Cardiac muscle cell (in vitro differentiated cells and primary cell): ENCODE data around the gene PLCB2. TPM values are rescaled to one million over a fixed set of nuclear protein-coding genes. Genes with fewer than 3 reads are reported as not detected.

ENCODE experiments used
- DNase-seq, 2 donors: peaks; one replicate each; pipeline versions ENCODE4 v3.0.0 to v3.0.0-alpha.2; 2010 to 2017; ENCODE audit warnings: low read depth in 1 of 2, low spot score in 1 of 2
- H3K27ac ChIP-seq: fragments of 200-600 bp; sonication (generic); 2 replicates; pipeline ENCODE4 v1.5.1; 2016
- H3K27me3 ChIP-seq: fragments of 200-600 bp; sonication (generic); 2 replicates; pipeline ENCODE4 v1.6.0; 2016; ENCODE audit warnings: control low read depth
- H3K36me3 ChIP-seq: fragments of 200-600 bp; sonication (generic); 2 replicates; pipeline ENCODE4 v1.5.1; 2016; ENCODE audit warnings: control low read depth
- H3K4me1 ChIP-seq: fragments of 200-600 bp; sonication (generic); 2 replicates; pipeline ENCODE4 v1.8.1; 2017; ENCODE audit warnings: low read depth, mild to moderate bottlenecking, mixed run types
- H3K4me3 ChIP-seq: fragments of 200-600 bp; sonication (generic); 2 replicates; pipeline ENCODE4 v1.5.1; 2016; ENCODE audit warnings: mild to moderate bottlenecking
- H3K9me3 ChIP-seq: fragments of 200-600 bp; sonication (generic); 2 replicates; pipeline ENCODE4 v1.5.1; 2017; ENCODE audit warnings: low read depth, mild to moderate bottlenecking, control low read depth
- CTCF ChIP-seq: IDR thresholded peaks from 2 replicates; pipeline ENCODE4 v1.5.1; 2012; ENCODE audit warnings: low read depth, mild to moderate bottlenecking, low read length
- polyA plus RNA-seq: library from polyadenylated mRNA; unstranded; fragments of >200 nt; fragmentation: Nextera tagmentation; extraction: Ambion mirVana; gene quantifications from 2 replicates; pipeline ENCODE4 v1.2.1, GENCODE V29; 2016
- total RNA-seq: library from RNA; depleted of rRNA; stranded (reverse); fragments of >200 nt; gene quantifications from 2 replicates; pipeline ENCODE4 v1.2.3, GENCODE V29; 2016

Gene PLCB2
- total and polyA plus RNA-seq, 2 experiments from 2014 or later = 28.3 to 41.2 TPM

- Histone ChIP-seq H3K9me3 (no peaks in the 10 kb centered on the region), H3K27ac (no peak overlapping the region), H3K36me3 (no peaks in the 10 kb centered on the region), H3K27me3 (no peaks in the 10 kb centered on the region), H3K4me1 (no peaks in the 10 kb centered on the region), H3K4me3 (no peak overlapping the region)
- TF ChIP-seq CTCF = no peak
- DNase-seq = peak in 1 of 2 donors; percentile 90
Observed at GRCh38 chr15:40266828-40267304, 40.9 kb downstream of the PLCB2 start.

- Histone ChIP-seq H3K9me3 (no peaks in the 10 kb centered on the region), H3K27me3 (no peaks in the 10 kb centered on the region), H3K4me1 (no peaks in the 10 kb centered on the region), H3K27ac (no peak overlapping the region), H3K4me3 (no peak overlapping the region), H3K36me3 (no peaks in the 10 kb centered on the region)
- no peak for DNase-seq
- TF ChIP-seq CTCF = no peak
Observed at GRCh38 chr15:40265875-40266274, 41.9 kb downstream of the PLCB2 start.

GRCh38 chr15:40265355-40265754, 42.4 kb downstream of the PLCB2 start:
- no peak for DNase-seq
- no peaks in the 10 kb centered on the region for H3K27me3 ChIP-seq
- TF ChIP-seq CTCF = no peak
- no peaks in the 10 kb centered on the region for H3K9me3 ChIP-seq
- no peak overlapping the region for H3K27ac ChIP-seq
- H3K4me1 ChIP-seq = no peaks in the 10 kb centered on the region
- no peaks in the 10 kb centered on the region for H3K36me3 ChIP-seq
- H3K4me3 ChIP-seq = no peak overlapping the region

GRCh38 chr15:40264321-40265153, 43.2 kb downstream of the PLCB2 start:
- no peak for DNase-seq
- Histone ChIP-seq H3K4me3 (no peak overlapping the region), H3K27ac (no peak overlapping the region), H3K36me3 (no peaks in the 10 kb centered on the region), H3K4me1 (no peaks in the 10 kb centered on the region), H3K27me3 (no peaks in the 10 kb centered on the region), H3K9me3 (no peaks in the 10 kb centered on the region)
- no peak for TF ChIP-seq CTCF

GRCh38 chr15:40263024-40263754, 44.5 kb downstream of the PLCB2 start:
- no peak overlapping the region for H3K4me3 ChIP-seq
- no peak for TF ChIP-seq CTCF
- no peaks in the 10 kb centered on the region for H3K4me1 ChIP-seq
- H3K27ac ChIP-seq = no peak overlapping the region
- DNase-seq = peak in 1 of 2 donors; percentile 64
- no peaks in the 10 kb centered on the region for H3K36me3 ChIP-seq
- H3K27me3 ChIP-seq = no peaks in the 10 kb centered on the region
- no peaks in the 10 kb centered on the region for H3K9me3 ChIP-seq
